MM.1S (cell line): ENCODE measurements around the gene MYOC.
"Not testable (repeated sequence)": the region's sequence is repeated elsewhere in the genome, so short reads cannot be mapped to it uniquely, and the experiment has no call there.

Experiments
- DNase-seq: peaks from one replicate; pipeline ENCODE4 v3.0.0-alpha.2; 2015
- H2AFZ ChIP-seq: fragments of 300-600 bp; sonication (generic); 2 replicates; pipeline ENCODE4 v1.6.0; 2016; ENCODE audit warnings: antibody characterized with exemption, low read length
- H3F3A ChIP-seq: fragments of 300-600 bp; sonication (generic); 2 replicates; pipeline ENCODE4 v1.6.1; 2016; ENCODE audit warnings: mild to moderate bottlenecking, antibody characterized with exemption, low read length, moderate library complexity, mixed read lengths; ENCODE audit not compliant: insufficient read depth
- H3K27ac ChIP-seq: fragments of 300-600 bp; sonication (generic); 2 replicates; pipeline ENCODE4 v1.5.1; 2016; ENCODE audit warnings: mild to moderate bottlenecking, low read length
- H3K27me3 ChIP-seq: fragments of 300-600 bp; sonication (generic); replicated peaks from 2 replicates; pipeline ENCODE4 v1.6.0; 2016; ENCODE audit warnings: low read length; ENCODE audit not compliant: insufficient read depth
- H3K36me3 ChIP-seq: fragments of 300-600 bp; sonication (generic); replicated peaks from 2 replicates; pipeline ENCODE4 v1.6.1; 2016; ENCODE audit warnings: mild to moderate bottlenecking, low read length, mixed read lengths; ENCODE audit not compliant: insufficient read depth
- H3K4me1 ChIP-seq: fragments of 300-600 bp; sonication (generic); 2 replicates; pipeline ENCODE4 v1.6.1; 2016; ENCODE audit warnings: low read length, mixed read lengths
- H3K4me2 ChIP-seq: fragments of 300-600 bp; sonication (generic); 2 replicates; pipeline ENCODE4 v1.6.0; 2016; ENCODE audit warnings: low read depth, low read length
- H3K4me3 ChIP-seq: fragments of 300-600 bp; sonication (generic); 2 replicates; pipeline ENCODE4 v1.5.1; 2016; ENCODE audit warnings: low read length, mixed read lengths
- H3K79me2 ChIP-seq: fragments of 300-600 bp; sonication (generic); 2 replicates; pipeline ENCODE4 v1.6.1; 2016; ENCODE audit warnings: mixed run types, low read length, mixed read lengths
- H3K9ac ChIP-seq: fragments of 300-600 bp; sonication (generic); 2 replicates; pipeline ENCODE4 v1.6.1; 2016; ENCODE audit warnings: low read length, mixed read lengths
- H3K9me2 ChIP-seq: fragments of 300-600 bp; sonication (generic); replicated peaks from 2 replicates; pipeline ENCODE4 v1.6.1; 2016; ENCODE audit warnings: mild to moderate bottlenecking, low read length, mixed read lengths; ENCODE audit not compliant: insufficient read depth
- H3K9me3 ChIP-seq: fragments of 300-600 bp; sonication (generic); replicated peaks from 2 replicates; pipeline ENCODE4 v1.6.1; 2016; ENCODE audit warnings: mild to moderate bottlenecking, low read length, mixed read lengths; ENCODE audit not compliant: insufficient read depth
- H4K20me1 ChIP-seq: fragments of 300-600 bp; sonication (generic); 2 replicates; pipeline ENCODE4 v1.6.1; 2016; ENCODE audit warnings: mild to moderate bottlenecking, low read length, moderate library complexity, mixed read lengths; ENCODE audit not compliant: insufficient read depth
- EZH2 ChIP-seq: fragments of 300-600 bp; sonication (generic); optimal IDR thresholded peaks from 2 replicates; pipeline ENCODE3; 2017; ENCODE audit warnings: low read depth, mild to moderate bottlenecking, antibody characterized with exemption, low read length, mixed read lengths
- EZH2phosphoT487 ChIP-seq: fragments of 300-600 bp; sonication (generic); IDR thresholded peaks from 2 replicates; pipeline ENCODE4 v1.6.1; 2018; ENCODE audit warnings: antibody characterized with exemption, low read length
- TF ChIP-seq, protein P1 (sequence below): fragments of 300-600 bp; sonication (generic); IDR thresholded peaks from 2 replicates; pipeline ENCODE4 v1.5.1; 2016; ENCODE audit warnings: antibody characterized with exemption, low read length, mixed read lengths

MYOC gene

DNA sequence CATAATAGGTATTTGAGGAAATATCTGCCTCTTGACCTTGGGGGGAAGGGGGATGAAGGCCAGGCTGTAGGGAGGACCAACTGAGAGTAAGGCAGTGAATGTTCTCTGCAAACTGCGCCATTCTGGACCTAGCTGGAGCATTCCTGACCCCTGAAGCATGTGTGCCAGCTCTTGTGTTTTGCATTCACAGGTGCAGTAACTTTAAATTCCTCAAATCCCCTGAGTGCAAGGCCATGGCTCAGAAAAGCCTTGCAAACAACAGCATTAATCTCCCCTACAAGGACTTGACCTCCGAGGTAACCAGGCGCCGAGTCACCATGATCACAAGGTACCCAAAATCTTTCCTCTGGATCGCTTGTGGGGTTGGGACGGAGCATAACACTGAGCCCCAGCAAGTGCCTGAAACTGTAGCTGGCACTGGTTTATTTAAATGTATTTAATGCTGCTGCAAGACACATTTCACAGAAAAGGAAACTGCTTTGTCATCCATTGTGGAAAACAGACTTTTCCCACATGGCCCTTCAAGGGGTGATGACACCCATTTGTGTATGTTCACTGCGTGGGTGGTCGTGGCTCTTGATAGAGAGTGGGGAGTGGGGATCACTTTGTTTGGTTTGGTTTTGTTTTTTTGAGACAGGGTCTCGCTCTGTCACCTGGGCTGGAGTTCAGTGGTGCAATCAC is 28.7 kb downstream of the MYOC start:
- no peak for DNase-seq
- H4K20me1 ChIP-seq = no peaks in the 10 kb centered on the region
- no peaks in the 10 kb centered on the region for H3F3A ChIP-seq
- H3K9me2 ChIP-seq = no peaks in the 10 kb centered on the region
- no peak for TF ChIP-seq EZH2phosphoT487
- no peak for TF ChIP-seq EZH2
- TF ChIP-seq, protein P1, sequence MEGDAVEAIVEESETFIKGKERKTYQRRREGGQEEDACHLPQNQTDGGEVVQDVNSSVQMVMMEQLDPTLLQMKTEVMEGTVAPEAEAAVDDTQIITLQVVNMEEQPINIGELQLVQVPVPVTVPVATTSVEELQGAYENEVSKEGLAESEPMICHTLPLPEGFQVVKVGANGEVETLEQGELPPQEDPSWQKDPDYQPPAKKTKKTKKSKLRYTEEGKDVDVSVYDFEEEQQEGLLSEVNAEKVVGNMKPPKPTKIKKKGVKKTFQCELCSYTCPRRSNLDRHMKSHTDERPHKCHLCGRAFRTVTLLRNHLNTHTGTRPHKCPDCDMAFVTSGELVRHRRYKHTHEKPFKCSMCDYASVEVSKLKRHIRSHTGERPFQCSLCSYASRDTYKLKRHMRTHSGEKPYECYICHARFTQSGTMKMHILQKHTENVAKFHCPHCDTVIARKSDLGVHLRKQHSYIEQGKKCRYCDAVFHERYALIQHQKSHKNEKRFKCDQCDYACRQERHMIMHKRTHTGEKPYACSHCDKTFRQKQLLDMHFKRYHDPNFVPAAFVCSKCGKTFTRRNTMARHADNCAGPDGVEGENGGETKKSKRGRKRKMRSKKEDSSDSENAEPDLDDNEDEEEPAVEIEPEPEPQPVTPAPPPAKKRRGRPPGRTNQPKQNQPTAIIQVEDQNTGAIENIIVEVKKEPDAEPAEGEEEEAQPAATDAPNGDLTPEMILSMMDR = no peak
- no peaks in the 10 kb centered on the region for H3K4me1 ChIP-seq
- H3K4me3 ChIP-seq = no peak overlapping the region
- no peak overlapping the region for H3K4me2 ChIP-seq
- no peaks in the 10 kb centered on the region for H3K79me2 ChIP-seq
- no peaks in the 10 kb centered on the region for H3K27me3 ChIP-seq
- H3K36me3 ChIP-seq = no peaks in the 10 kb centered on the region
- H3K27ac ChIP-seq = no peak overlapping the region
- H2AFZ ChIP-seq = no peak overlapping the region
- no peaks in the 10 kb centered on the region for H3K9me3 ChIP-seq
- H3K9ac ChIP-seq = no peak overlapping the region

DNA sequence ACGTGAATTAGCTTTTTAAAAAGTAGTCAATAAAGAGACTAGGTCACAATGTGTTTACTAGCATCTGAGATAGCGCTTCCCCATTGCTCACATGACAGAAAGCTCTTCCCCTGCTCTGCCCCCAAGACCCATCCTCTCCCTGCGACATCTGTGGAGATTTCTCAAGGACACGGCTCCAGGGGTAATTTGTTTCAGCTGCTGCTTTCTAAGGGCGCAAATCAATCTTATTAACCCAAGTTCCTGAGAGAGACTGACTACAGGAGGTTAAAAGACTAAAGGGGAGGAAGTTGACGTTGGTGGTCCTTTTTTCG is 30.4 kb downstream of the MYOC start, which contains the start of gene MYOCOS:
TSS of gene MYOCOS (plus strand) at position 92 of the 311 bp plus-strand sequence. CDS start 1,641 bp downstream, outside the sequence.
- Histone ChIP-seq H3K79me2 (no peaks in the 10 kb centered on the region), H4K20me1 (no peaks in the 10 kb centered on the region), H2AFZ (no peak within 1 kb of the TSS), H3K4me1 (no peaks in the 10 kb centered on the region), H3K9me3 (no peaks in the 10 kb centered on the region), H3K36me3 (no peaks in the 10 kb centered on the region), H3K27me3 (no peaks in the 10 kb centered on the region), H3K27ac (no peak within 1 kb of the TSS), H3K9ac (no peak within 1 kb of the TSS), H3K9me2 (no peaks in the 10 kb centered on the region), H3F3A (no peaks in the 10 kb centered on the region), H3K4me2 (no peak within 1 kb of the TSS), H3K4me3 (no peak within 1 kb of the TSS)
- TF ChIP-seq EZH2 (no peak), EZH2phosphoT487 (no peak)
- TF ChIP-seq, protein P1 = no peak
- no peak for DNase-seq

DNA sequence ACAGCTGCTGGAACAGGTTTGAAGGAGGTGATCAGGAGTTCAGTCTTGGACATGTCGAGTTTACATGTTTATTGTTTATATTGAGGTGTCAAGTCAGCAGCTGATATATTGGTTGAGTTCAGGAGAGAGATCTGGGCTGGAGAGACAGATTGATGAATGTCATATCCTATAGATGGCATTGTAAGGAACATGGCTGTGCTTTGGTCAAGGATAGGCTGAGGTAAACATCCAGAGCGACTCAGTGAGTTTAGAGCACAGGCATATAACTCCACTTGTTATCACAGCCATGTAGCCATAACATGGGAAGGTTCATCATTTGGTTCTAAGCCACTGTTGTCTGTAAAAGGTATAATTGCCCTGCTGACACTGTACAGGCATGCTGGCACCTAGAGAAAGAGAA is 35.9 kb downstream of the MYOC start:
- H3K36me3 ChIP-seq = no peaks in the 10 kb centered on the region
- no peaks in the 10 kb centered on the region for H4K20me1 ChIP-seq
- H3K4me1 ChIP-seq = no peaks in the 10 kb centered on the region
- no peak for DNase-seq
- H3K4me3 ChIP-seq = no peak overlapping the region
- no peak overlapping the region for H3K9ac ChIP-seq
- no peaks in the 10 kb centered on the region for H3F3A ChIP-seq
- H3K79me2 ChIP-seq = no peaks in the 10 kb centered on the region
- H3K4me2 ChIP-seq = no peak overlapping the region
- TF ChIP-seq, protein P1 = no peak
- TF ChIP-seq EZH2 = no peak
- TF ChIP-seq EZH2phosphoT487 = no peak
- H2AFZ ChIP-seq = no peak overlapping the region
- H3K9me2 ChIP-seq = no peaks in the 10 kb centered on the region
- no peaks in the 10 kb centered on the region for H3K27me3 ChIP-seq
- no peaks in the 10 kb centered on the region for H3K9me3 ChIP-seq
- H3K27ac ChIP-seq = no peak overlapping the region

DNA sequence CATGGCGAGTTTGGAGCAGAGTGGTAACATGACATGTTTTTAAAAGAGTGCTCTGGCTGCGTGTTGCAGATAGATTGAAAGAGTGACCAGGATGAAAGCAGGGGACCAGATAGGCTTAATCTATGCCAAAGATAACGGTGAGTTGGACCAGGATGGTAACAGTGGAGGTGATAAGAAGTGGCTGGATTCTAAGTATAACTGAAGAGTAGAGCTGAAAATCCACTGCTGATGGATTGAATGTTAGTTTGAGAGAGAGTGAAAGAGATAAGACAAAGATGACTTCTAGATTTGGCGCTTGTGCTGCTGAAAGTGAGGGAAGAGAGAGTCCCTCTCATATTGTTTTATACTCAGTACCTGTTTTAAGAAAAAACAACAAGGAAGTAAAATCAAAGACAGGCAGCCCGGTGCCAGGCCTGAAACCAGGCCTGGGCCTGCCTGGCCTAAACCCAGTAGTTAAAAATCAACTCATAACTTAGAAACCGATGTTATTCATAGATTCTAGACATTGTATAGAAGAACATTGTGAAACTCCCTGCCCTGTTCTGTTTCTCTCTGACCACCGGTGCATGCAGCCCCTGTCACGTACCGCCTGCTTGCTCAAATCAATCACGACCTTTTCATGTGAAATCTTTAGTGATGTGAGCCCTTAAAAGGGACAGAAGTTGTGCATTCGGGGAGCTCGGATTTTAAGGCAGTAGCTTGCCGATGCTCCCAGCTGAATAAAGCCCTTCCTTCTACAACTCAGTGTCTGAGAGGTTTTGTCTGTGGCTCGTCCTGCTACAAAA is 37.2 kb downstream of the MYOC start:
- H3K9me2 ChIP-seq, DNase-seq, H3K9me3 ChIP-seq, H3K4me1 ChIP-seq, H3K4me3 ChIP-seq, H3K79me2 ChIP-seq, H4K20me1 ChIP-seq, H3F3A ChIP-seq, H3K9ac ChIP-seq, H3K27me3 ChIP-seq, H3K27ac ChIP-seq, H3K36me3 ChIP-seq, H2AFZ ChIP-seq, H3K4me2 ChIP-seq: not testable (repeated sequence)
